ENCODE results near the gene SLC48A1. TPM values are rescaled to one million over a fixed set of nuclear protein-coding genes. Genes with fewer than 3 reads are reported as not detected.

The SLC48A1 gene
- polyA plus RNA-seq, 3 donors = 9.4 to 19.6 (median 15.8) TPM

DNA sequence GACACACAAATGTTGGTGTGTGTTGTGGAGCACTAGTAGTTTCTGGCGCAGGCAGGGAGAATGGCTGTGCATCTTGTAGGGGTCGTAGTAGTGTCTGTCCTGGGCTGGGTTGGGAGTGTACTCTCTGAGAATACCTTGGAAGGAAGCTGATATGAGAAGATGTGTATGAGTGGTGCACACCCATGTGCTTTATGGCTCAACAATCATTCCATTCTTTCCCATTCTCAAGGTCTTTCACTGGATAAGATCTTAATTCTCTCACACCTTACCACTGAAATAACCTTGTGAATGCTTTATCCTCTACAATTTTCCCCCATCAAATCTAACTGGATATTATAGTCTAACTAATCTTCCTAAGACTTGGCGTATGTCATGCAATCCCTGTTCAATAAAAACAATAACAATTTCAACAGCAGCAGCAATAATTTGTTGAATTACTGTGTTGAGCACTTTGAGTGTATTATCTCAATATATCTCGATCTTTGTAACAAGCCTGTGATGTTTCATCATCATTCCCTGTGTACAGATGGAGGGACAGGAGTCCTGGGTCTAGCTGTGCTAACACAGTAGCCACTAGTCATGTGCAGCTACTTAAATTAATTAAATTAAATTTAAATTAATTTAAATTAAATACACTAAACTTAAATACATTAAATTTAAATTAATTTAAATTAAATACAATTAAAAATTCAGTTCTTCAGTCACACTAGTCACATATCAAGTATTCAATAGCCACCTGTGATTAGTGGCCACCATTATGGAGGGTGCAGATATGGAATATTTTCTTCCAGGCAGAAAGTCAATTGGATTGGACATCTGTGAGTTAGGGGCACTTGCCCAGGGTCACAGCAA lies 3.6 kb upstream of the SLC48A1 start:
- Histone ChIP-seq H3K4me3 (replicated peaks in 1 of 3; ENCODE audit: low read depth in 2 of 3, low read length in 3 of 3) (no peak overlapping the region), H3K4me2 (replicated peaks; ENCODE audit: extremely low read depth, low read length, poor library complexity, severe bottlenecking) (no peak overlapping the region), H2AFZ (ENCODE audit: insufficient read depth, low read depth, low read length, poor library complexity, severe bottlenecking) (no peak overlapping the region), H3K36me3 (replicated peaks in 1 of 2; ENCODE audit: control insufficient read depth in 1 of 2, insufficient read depth in 2 of 2, low read length in 2 of 2) (no peaks in the 10 kb centered on the region), H3K9ac (ENCODE audit: insufficient read depth, low read length, poor library complexity, severe bottlenecking) (no peak overlapping the region), H3K79me2 (ENCODE audit: insufficient read depth, low read length) (peaks cover 8% of the 10 kb centered on the region), H4K20me1 (ENCODE audit: insufficient read depth, low read length) (peaks cover under 1% of the 10 kb centered on the region), H3K4me1 (ENCODE audit: control insufficient read depth in 1 of 2, insufficient read depth in 2 of 2, low read length in 2 of 2) (peaks cover 22 to 30% of the 10 kb centered on the region in 2 donors), H3K27me3 (ENCODE audit: control insufficient read depth in 2 of 2, insufficient read depth in 2 of 2, low read length in 2 of 2) (no peaks in the 10 kb centered on the region), H3K9me3 (replicated peaks in 1 of 2; ENCODE audit: control insufficient read depth in 1 of 2, insufficient read depth in 1 of 2, low read length in 2 of 2) (no peaks in the 10 kb centered on the region), H3K27ac (ENCODE audit: low read depth in 1 of 2, low read length in 2 of 2) (no peak overlapping the region)
- 100% methylated on average over 1 of the region's 4 CpGs for WGBS (ENCODE audit: insufficient coverage)
- no peak for DNase-seq
- H3K9me3 Mint-ChIP-seq = no peaks in the 10 kb centered on the region
- H3K4me3 Mint-ChIP-seq = no peak overlapping the region
- TF ChIP-seq CTCF (IDR thresholded peaks at IDR 0.05) = no peak
- intact Hi-C loops (cut with micrococcal nuclease) = no loop called here
- H3K27ac Mint-ChIP-seq = no peak overlapping the region
- H3K27me3 Mint-ChIP-seq (ENCODE audit: low read depth in 3 of 3) = peaks cover 2 to 12% (median 5%) of the 10 kb centered on the region in 3 donors
- peaks cover 21% of the 10 kb centered on the region for H3K4me1 Mint-ChIP-seq
- peaks cover 0 to 2% of the 10 kb centered on the region in 2 donors for H3K36me3 Mint-ChIP-seq

GRCh38 chr12:47770086-47770726 lies 2.8 kb upstream of the SLC48A1 start:
- peaks cover 0 to 2% of the 10 kb centered on the region in 2 donors for H3K36me3 Mint-ChIP-seq
- Histone ChIP-seq H3K79me2 (ENCODE audit: insufficient read depth, low read length) (peaks cover 9% of the 10 kb centered on the region), H3K4me1 (ENCODE audit: control insufficient read depth in 1 of 2, insufficient read depth in 2 of 2, low read length in 2 of 2) (peaks cover 30 to 38% of the 10 kb centered on the region in 2 donors), H3K36me3 (replicated peaks in 1 of 2; ENCODE audit: control insufficient read depth in 1 of 2, insufficient read depth in 2 of 2, low read length in 2 of 2) (no peaks in the 10 kb centered on the region), H2AFZ (ENCODE audit: insufficient read depth, low read depth, low read length, poor library complexity, severe bottlenecking) (no peak overlapping the region), H3K9me3 (replicated peaks in 1 of 2; ENCODE audit: control insufficient read depth in 1 of 2, insufficient read depth in 1 of 2, low read length in 2 of 2) (no peaks in the 10 kb centered on the region), H3K9ac (ENCODE audit: insufficient read depth, low read length, poor library complexity, severe bottlenecking) (no peak overlapping the region), H3K4me2 (replicated peaks; ENCODE audit: extremely low read depth, low read length, poor library complexity, severe bottlenecking) (no peak overlapping the region), H3K27me3 (ENCODE audit: control insufficient read depth in 2 of 2, insufficient read depth in 2 of 2, low read length in 2 of 2) (no peaks in the 10 kb centered on the region), H3K4me3 (replicated peaks in 1 of 3; ENCODE audit: low read depth in 2 of 3, low read length in 3 of 3) (no peak overlapping the region), H3K27ac (ENCODE audit: low read depth in 1 of 2, low read length in 2 of 2) (no peak overlapping the region), H4K20me1 (ENCODE audit: insufficient read depth, low read length) (peaks cover 8% of the 10 kb centered on the region)
- TF ChIP-seq CTCF (IDR thresholded peaks at IDR 0.05) = no peak
- H3K27me3 Mint-ChIP-seq (ENCODE audit: low read depth in 3 of 3) = peaks cover 2 to 10% (median 7%) of the 10 kb centered on the region in 3 donors
- intact Hi-C loops (cut with micrococcal nuclease) = no loop called here
- no peak overlapping the region for H3K27ac Mint-ChIP-seq
- peaks cover 29% of the 10 kb centered on the region for H3K4me1 Mint-ChIP-seq
- peak; percentile 50 to 74 (median 62) for DNase-seq
- 76% methylated on average over 2 of the region's 3 CpGs for WGBS (ENCODE audit: insufficient coverage)
- H3K9me3 Mint-ChIP-seq = no peaks in the 10 kb centered on the region
- H3K4me3 Mint-ChIP-seq = no peak overlapping the region

Data from CD14-positive monocyte (primary cell).